Left cardiac atrium (tissue), 4 donors: ENCODE data around the gene TSC22D1. TPM values are rescaled to one million over a fixed set of nuclear protein-coding genes. Genes with fewer than 3 reads are reported as not detected.
A peak's percentile ranks its signal among the peaks of the same experiment; 100 is the strongest.

Source experiments
- ATAC-seq, 2 donors: fragments of 200-7000 bp; cut with Tn5 transposase; one replicate each; pipeline ENCODE4 v1.9.1; 2020; ENCODE audit warnings: mild to moderate bottlenecking in 2 of 2, moderate library complexity in 2 of 2
- DNase-seq: peaks from one replicate; pipeline ENCODE4 v3.0.0-alpha.2; 2020
- intact Hi-C, 2 donors: fragments of 100-400 bp; cut with DNase I; formaldehyde crosslinking; loops; one replicate each; pipeline versions ENCODE4 v1.14.1 to v1.15.1; 2022 to 2023
- total RNA-seq, 2 donors: library from RNA; stranded (reverse); fragmentation: NEBNext Ultra II Directional; extraction: Animal tissue kit (Norgen Biotek cat#: 25700); gene quantifications; one replicate each; pipeline ENCODE4 v1.2.1, GENCODE V29; 2021
- donor health status: DM: no; HTN: yes; CAD: no.
- donor health status: DM: no; HTN: yes; CAD: no; lungs with severe emphysema.
- donor health status: DM: yes; HTN: yes; CAD: no.
- donor health status: Dilated cardiomyopathy.

Gene TSC22D1
- total RNA-seq, 2 donors from 2014 or later, result 68.5 to 109 TPM

GRCh38 chr13:44420376-44421220 lies 155.5 kb downstream of the TSC22D1 start:
- DNase-seq (no peak), ATAC-seq (no peak)
- intact Hi-C loops, result no loop called here

GRCh38 chr13:44417876-44418275 lies 158.3 kb downstream of the TSC22D1 start:
- DNase-seq, result no peak
- intact Hi-C loops, result no loop called here

GRCh38 chr13:44417446-44417845 lies 158.7 kb downstream of the TSC22D1 start:
- intact Hi-C loops, result no loop called here
- no peak for DNase-seq
- no peak for ATAC-seq

More at GRCh38 chr13:44417876-44418275, 158.3 kb downstream of the TSC22D1 start:
- ATAC-seq, result no peak

- no peak for DNase-seq
- no peak for ATAC-seq
- intact Hi-C loops, result no loop called here
These were observed 159.4 kb downstream of the TSC22D1 start for GRCh38 chr13:44416744-44417143.

GRCh38 chr13:44416301-44416700 lies 159.8 kb downstream of the TSC22D1 start:
- DNase-seq (no peak), ATAC-seq (peak; percentile 7 to 51)
- intact Hi-C loops, result no loop called here

GRCh38 chr13:44415815-44416214 lies 160.3 kb downstream of the TSC22D1 start:
- ATAC-seq, result no peak
- no peak for DNase-seq

GRCh38 chr13:44414716-44415115 lies 161.4 kb downstream of the TSC22D1 start:
- ATAC-seq, result peak in 1 of 2 donors; percentile 25
- no peak for DNase-seq
- intact Hi-C loops, result no loop called here

More at GRCh38 chr13:44415815-44416214, 160.3 kb downstream of the TSC22D1 start:
- intact Hi-C loops, result no loop called here

- intact Hi-C loops, result no loop called here
- no peak for ATAC-seq
- DNase-seq, result no peak
These were observed 163.0 kb downstream of the TSC22D1 start for GRCh38 chr13:44413095-44413494.

GRCh38 chr13:44412346-44412935 lies 163.7 kb downstream of the TSC22D1 start:
- DNase-seq (no peak), ATAC-seq (peak; percentile 36 to 43)
- intact Hi-C loops, result no loop called here

GRCh38 chr13:44411841-44412240 lies 164.3 kb downstream of the TSC22D1 start:
- ATAC-seq (no peak), DNase-seq (no peak)
- intact Hi-C loops, result no loop called here

- intact Hi-C loops, result no loop called here
- ATAC-seq, result no peak
- DNase-seq, result no peak
These were observed 165.7 kb downstream of the TSC22D1 start for GRCh38 chr13:44410328-44410859.

GRCh38 chr13:44409595-44409994 lies 166.5 kb downstream of the TSC22D1 start:
- intact Hi-C loops, result loop anchor here in 1 of 2 donors (10.0 kb wide), 1 partner anchor 85 kb away; no protein-coding TSS in a partner anchor
- ATAC-seq, result no peak
- DNase-seq, result no peak

GRCh38 chr13:44407891-44408290 lies 168.2 kb downstream of the TSC22D1 start:
- no peak for DNase-seq
- intact Hi-C loops, result loop anchor here in 1 of 2 donors (10.0 kb wide), 1 partner anchor 83 kb away; no protein-coding TSS in a partner anchor
- ATAC-seq, result no peak

GRCh38 chr13:44407379-44407778 lies 168.8 kb downstream of the TSC22D1 start:
- DNase-seq, result no peak
- intact Hi-C loops, result loop anchor here in 1 of 2 donors (10.0 kb wide), 1 partner anchor 83 kb away; no protein-coding TSS in a partner anchor
- ATAC-seq, result no peak

GRCh38 chr13:44406617-44407016 lies 169.5 kb downstream of the TSC22D1 start:
- intact Hi-C loops, result loop anchor here in 1 of 2 donors (10.0 kb wide), 1 partner anchor 82 kb away; no protein-coding TSS in a partner anchor
- ATAC-seq, result no peak
- DNase-seq, result no peak

- intact Hi-C loops, result loop anchor here in 1 of 2 donors (10.0 kb wide), 1 partner anchor 80 kb away; no protein-coding TSS in a partner anchor
- DNase-seq (no peak), ATAC-seq (no peak)
These were observed 171.6 kb downstream of the TSC22D1 start for GRCh38 chr13:44404261-44405132.

GRCh38 chr13:44403461-44404056 lies 172.6 kb downstream of the TSC22D1 start:
- ATAC-seq (peak in 1 of 2 donors; percentile 84), DNase-seq (no peak)
- intact Hi-C loops, result loop anchor here in 1 of 2 donors (10.0 kb wide), 1 partner anchor 79 kb away; no protein-coding TSS in a partner anchor

- intact Hi-C loops, result loop anchor here in 1 of 2 donors (10.0 kb wide), 1 partner anchor 78 kb away; no protein-coding TSS in a partner anchor
- ATAC-seq (no peak), DNase-seq (no peak)
These were observed 173.2 kb downstream of the TSC22D1 start for GRCh38 chr13:44402899-44403445.
